Transverse colon (tissue), 4 donors: ENCODE data around the gene RHOBTB3. TPM values are rescaled to one million over a fixed set of nuclear protein-coding genes. Genes with fewer than 3 reads are reported as not detected.
A peak's percentile ranks its signal among the peaks of the same experiment; 100 is the strongest.

Source experiments
- DNase-seq: peaks from one replicate; pipeline ENCODE4 v3.0.0-alpha.2; 2019
- H3K27ac ChIP-seq, 4 donors: fragments of 200-600 bp; sonication (generic); 2 replicates each; pipeline ENCODE4 v1.5.1; 2016 to 2018; ENCODE audit warnings: inconsistent platforms in 4 of 4
- H3K27me3 ChIP-seq: fragments of 200-600 bp; sonication (generic); 2 replicates; pipeline ENCODE4 v1.5.1; 2017; ENCODE audit warnings: inconsistent platforms
- H3K36me3 ChIP-seq, 4 donors: fragments of 200-600 bp; sonication (generic); 2 replicates each; pipeline ENCODE4 v1.5.1; 2017 to 2019; ENCODE audit warnings: inconsistent platforms in 4 of 4
- H3K4me1 ChIP-seq, 4 donors: fragments of 200-600 bp; sonication (generic); 2 replicates each; pipeline ENCODE4 v1.5.1; 2017 to 2020; ENCODE audit warnings: inconsistent platforms in 4 of 4
- H3K4me3 ChIP-seq, 4 donors: fragments of 200-600 bp; sonication (generic); 1 replicate in 1 of 4; 2 replicates in 3 of 4; pipeline versions ENCODE4 v1.5.1 to v1.6.1; 2017 to 2019; ENCODE audit warnings: inconsistent platforms in 4 of 4
- H3K9me3 ChIP-seq, 2 donors: fragments of 200-600 bp; sonication (generic); 2 replicates each; pipeline ENCODE4 v1.5.1; 2017 to 2019; ENCODE audit warnings: inconsistent platforms in 2 of 2
- CTCF ChIP-seq, 5 experiments: fragments of 200-600 bp in 3 of 5; fragments of 450-650 bp in 2 of 5; sonication (generic) in 3 of 5; IDR thresholded peaks; 1 replicate in 2 of 5; 2 replicates in 3 of 5; pipeline ENCODE4 v1.5.1; 2016 to 2017; ENCODE audit warnings: antibody characterized with exemption in 5 of 5, inconsistent platforms in 3 of 5, mild to moderate bottlenecking in 2 of 5, moderate library complexity in 1 of 5
- EP300 ChIP-seq: sonication (generic); formaldehyde crosslinking; IDR thresholded peaks from one replicate; pipeline ENCODE4 v1.6.1; 2017; ENCODE audit warnings: antibody characterized with exemption, low read depth
- POLR2A ChIP-seq: fragments of 450-650 bp; IDR thresholded peaks from one replicate; pipeline ENCODE4 v1.6.1; 2016; ENCODE audit warnings: antibody characterized with exemption, mild to moderate bottlenecking, moderate library complexity
- POLR2AphosphoS5 ChIP-seq, 3 donors: sonication (generic); formaldehyde crosslinking; IDR thresholded peaks; one replicate each; pipeline ENCODE4 v1.6.1; 2016; ENCODE audit warnings: antibody characterized with exemption in 3 of 3
- WGBS, 2 donors: methylation state at CpG; one replicate each; pipeline ENCODE4 v1.1.5; 2018; ENCODE audit warnings: low coverage in 1 of 2; 5-methylcytosine and 5-hydroxymethylcytosine counted together
- in situ Hi-C, 4 donors: fragments of 200-750 bp; cut with MboI; loops; one replicate each; pipeline versions ENCODE4 v1.15.0 to v1.15.1; 2017; ENCODE audit warnings: low sequenced_read_pairs in 3 of 4, low pct_ligation_motif_present in 1 of 4, low pct_unique_long_range_greater_than_20kb in 1 of 4
- intact Hi-C: fragments of 100-400 bp; cut with DNase I; formaldehyde crosslinking; loops from one replicate; pipeline ENCODE4 v1.15.1; 2023; ENCODE audit warnings: low total_unique reads
- total RNA-seq, 4 donors: library from RNA; depleted of rRNA; stranded (reverse); fragments of >200 nt; gene quantifications; one replicate each; pipeline ENCODE4 v1.1.0, GENCODE V29; 2016

Gene RHOBTB3
- total RNA-seq, 4 donors from 2014 or later, result 53.0 to 143 (median 84.2) TPM

GRCh38 chr5:95826949-95827891 is 96.1 kb downstream of the RHOBTB3 start:
- Histone ChIP-seq H3K4me3 (no peak overlapping the region), H3K36me3 (no peaks in the 10 kb centered on the region), H3K9me3 (no peaks in the 10 kb centered on the region), H3K27ac (peak overlapping the region; percentile 59 to 79 (median 70)), H3K4me1 (peaks cover 6 to 48% (median 34%) of the 10 kb centered on the region in 4 donors), H3K27me3 (no peaks in the 10 kb centered on the region)
- peak; percentile 80 for DNase-seq
- TF ChIP-seq CTCF (IDR thresholded peaks at IDR 0.05), result peak in 1 of 5 experiments; percentile 8
- TF ChIP-seq EP300, result no peak
- TF ChIP-seq POLR2A, result peak; percentile 51
- peak in 2 of 3 donors; percentile 65 to 66 for TF ChIP-seq POLR2AphosphoS5 (IDR thresholded peaks at IDR 0.05)
- WGBS, 2 donors, result 63% methylated on average over 10 of the region's 10 CpGs; no CpG with 5 or more reads in 1 of the 2 donors
- in situ Hi-C loops (no loop called here), intact Hi-C loops (no loop called here)

- H3K36me3 ChIP-seq, result no peaks in the 10 kb centered on the region
- WGBS, 2 donors, result 60 to 70% methylated on average over 2 to 3 of the region's 3 CpGs
- in situ Hi-C loops, result no loop called here
- intact Hi-C loops, result no loop called here
- H3K4me1 ChIP-seq, result peaks cover 6 to 46% (median 32%) of the 10 kb centered on the region in 4 donors
- DNase-seq, result no peak
- H3K4me3 ChIP-seq, result no peak overlapping the region
- TF ChIP-seq EP300 (no peak), CTCF (IDR thresholded peaks at IDR 0.05) (no peak), POLR2AphosphoS5 (IDR thresholded peaks at IDR 0.05) (no peak), POLR2A (no peak)
- H3K27me3 ChIP-seq, result no peaks in the 10 kb centered on the region
- no peaks in the 10 kb centered on the region for H3K9me3 ChIP-seq
- H3K27ac ChIP-seq, result peak overlapping the region; percentile 49 to 79 (median 66)
Measured at GRCh38 chr5:95827892-95828246, 96.7 kb downstream of the RHOBTB3 start.

- no peak for DNase-seq
- no peaks in the 10 kb centered on the region for H3K27me3 ChIP-seq
- H3K36me3 ChIP-seq, result no peaks in the 10 kb centered on the region
- intact Hi-C loops, result no loop called here
- H3K27ac ChIP-seq, result no peak overlapping the region
- TF ChIP-seq POLR2A (no peak), EP300 (no peak), POLR2AphosphoS5 (IDR thresholded peaks at IDR 0.05) (no peak), CTCF (IDR thresholded peaks at IDR 0.05) (no peak)
- peaks cover 0 to 36% (median 15%) of the 10 kb centered on the region in 4 donors for H3K4me1 ChIP-seq
- no peak overlapping the region for H3K4me3 ChIP-seq
- WGBS, 2 donors, result 93 to 100% methylated on average over 2 of the region's 2 CpGs
- in situ Hi-C loops, result no loop called here
- H3K9me3 ChIP-seq, result no peaks in the 10 kb centered on the region
Measured at GRCh38 chr5:95830226-95830625, 99.1 kb downstream of the RHOBTB3 start.

- no peaks in the 10 kb centered on the region for H3K9me3 ChIP-seq
- H3K36me3 ChIP-seq, result no peaks in the 10 kb centered on the region
- no peak for DNase-seq
- no peak overlapping the region for H3K4me3 ChIP-seq
- H3K27ac ChIP-seq, result no peak overlapping the region
- intact Hi-C loops, result no loop called here
- in situ Hi-C loops, result no loop called here
- no peaks in the 10 kb centered on the region for H3K27me3 ChIP-seq
- no peak for TF ChIP-seq EP300
- TF ChIP-seq CTCF (IDR thresholded peaks at IDR 0.05), result no peak
- no peak for TF ChIP-seq POLR2A
- H3K4me1 ChIP-seq, result peaks cover 4 to 27% (median 12%) of the 10 kb centered on the region in 4 donors
Measured at GRCh38 chr5:95832664-95833063, 101.5 kb downstream of the RHOBTB3 start.
